Neuron (in vitro differentiated cells): ENCODE results near the gene NOXA1.

Experiments
- H2AFZ ChIP-seq: one replicate; pipeline ENCODE4 v1.6.1; 2013; ENCODE audit warnings: low read depth, mild to moderate bottlenecking, inconsistent platforms, low read length, moderate library complexity
- H3K27me3 ChIP-seq: one replicate; pipeline ENCODE4 v1.6.1; 2013; ENCODE audit warnings: low read length; ENCODE audit not compliant: insufficient read depth
- H3K36me3 ChIP-seq: one replicate; pipeline ENCODE4 v1.6.1; 2013; ENCODE audit warnings: low read length; ENCODE audit not compliant: insufficient read depth
- H3K4me1 ChIP-seq: one replicate; pipeline ENCODE4 v1.6.1; 2013; ENCODE audit warnings: low read length; ENCODE audit not compliant: insufficient read depth
- H3K4me3 ChIP-seq: 2 replicates; pipeline ENCODE4 v1.5.1; 2013; ENCODE audit warnings: mild to moderate bottlenecking, low read length, moderate library complexity
- H3K9me3 ChIP-seq: one replicate; pipeline ENCODE4 v1.6.1; 2013; ENCODE audit warnings: low read length

Gene NOXA1

DNA sequence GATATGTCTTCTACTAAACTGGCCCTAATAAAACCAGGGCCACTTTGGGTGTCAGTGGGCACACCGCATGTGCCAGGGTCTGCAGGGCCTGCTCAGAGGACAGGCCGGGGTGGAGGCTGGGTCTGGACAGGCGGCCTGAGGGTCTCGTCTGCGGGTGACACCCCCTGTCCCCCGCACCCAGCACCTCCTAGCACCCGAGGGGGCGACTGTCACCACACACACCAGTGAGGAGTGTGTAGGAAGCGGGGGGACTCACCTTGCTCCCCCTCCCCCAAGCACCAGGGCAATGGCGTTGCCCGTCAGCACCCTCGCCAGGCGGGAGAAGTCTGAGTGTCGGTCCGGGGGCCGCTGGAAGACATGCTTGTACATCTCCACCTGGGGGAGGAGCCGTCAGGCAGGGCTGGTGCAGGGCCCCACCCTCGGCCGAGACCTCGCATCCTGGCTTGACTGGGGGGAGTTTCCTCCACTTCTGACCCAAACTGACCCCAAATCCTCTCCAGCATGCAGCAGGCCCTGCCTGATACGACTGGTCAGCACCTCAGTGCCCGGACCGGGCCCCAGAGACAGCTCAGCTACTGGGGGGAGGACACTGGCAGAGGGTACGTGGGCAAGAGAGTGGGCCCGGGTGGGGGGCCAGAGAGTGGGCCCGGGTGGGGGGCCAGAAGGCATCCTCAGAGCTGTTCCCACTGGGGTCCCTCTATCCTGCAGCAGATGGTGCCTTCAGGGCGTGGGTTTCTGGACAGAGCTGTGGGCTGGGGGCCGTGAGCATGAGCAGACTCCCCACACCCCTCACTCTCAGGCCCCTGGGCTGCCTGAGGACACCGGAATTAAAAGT is 54.8 kb downstream of the NOXA1 start:
- H3K4me1 ChIP-seq = peaks cover 6% of the 10 kb centered on the region
- no peak overlapping the region for H2AFZ ChIP-seq
- peaks cover 3% of the 10 kb centered on the region for H3K27me3 ChIP-seq
- H3K9me3 ChIP-seq = peaks cover 4% of the 10 kb centered on the region
- H3K36me3 ChIP-seq = no peaks in the 10 kb centered on the region
- H3K4me3 ChIP-seq = no peak overlapping the region

DNA sequence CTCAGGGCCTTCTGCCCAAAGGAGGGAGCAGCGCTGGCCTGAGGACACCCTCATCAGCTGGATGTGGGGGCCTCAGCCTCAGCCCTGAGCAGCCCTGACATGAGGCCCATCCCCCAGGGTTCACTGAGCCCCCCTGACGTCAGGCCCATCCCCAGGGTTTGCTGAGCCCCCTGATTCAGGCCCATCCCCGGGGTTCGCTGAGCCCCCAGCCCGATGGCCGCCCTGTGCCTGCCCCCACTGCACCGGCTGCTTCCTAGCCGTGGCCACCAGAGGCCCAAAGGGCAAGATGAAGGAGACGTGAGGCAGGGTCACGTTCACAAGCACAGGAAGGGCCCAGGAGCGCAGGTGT is 55.4 kb downstream of the NOXA1 start:
- peaks cover 3% of the 10 kb centered on the region for H3K27me3 ChIP-seq
- H3K4me3 ChIP-seq = no peak overlapping the region
- no peak overlapping the region for H2AFZ ChIP-seq
- peaks cover 4% of the 10 kb centered on the region for H3K9me3 ChIP-seq
- H3K4me1 ChIP-seq = peaks cover 6% of the 10 kb centered on the region
- H3K36me3 ChIP-seq = no peaks in the 10 kb centered on the region

GRCh38 chr9:137478962-137479861 is 56.0 kb downstream of the NOXA1 start:
- Histone ChIP-seq H3K9me3 (peaks cover 4% of the 10 kb centered on the region), H3K36me3 (no peaks in the 10 kb centered on the region), H3K4me3 (no peak overlapping the region), H2AFZ (no peak overlapping the region), H3K27me3 (peaks cover 3% of the 10 kb centered on the region), H3K4me1 (peaks cover 6% of the 10 kb centered on the region)

- peaks cover 4% of the 10 kb centered on the region for H3K9me3 ChIP-seq
- no peak overlapping the region for H2AFZ ChIP-seq
- peaks cover 6% of the 10 kb centered on the region for H3K4me1 ChIP-seq
- H3K4me3 ChIP-seq = no peak overlapping the region
- H3K27me3 ChIP-seq = peaks cover 3% of the 10 kb centered on the region
- no peaks in the 10 kb centered on the region for H3K36me3 ChIP-seq
These were observed 56.9 kb downstream of the NOXA1 start for GRCh38 chr9:137479892-137480685.

- Histone ChIP-seq H2AFZ (no peak overlapping the region), H3K27me3 (peaks cover 6% of the 10 kb centered on the region), H3K4me1 (peaks cover 6% of the 10 kb centered on the region), H3K9me3 (peaks cover 4% of the 10 kb centered on the region), H3K36me3 (no peaks in the 10 kb centered on the region), H3K4me3 (no peak overlapping the region)
These were observed 57.8 kb downstream of the NOXA1 start for GRCh38 chr9:137480686-137481683.

- Histone ChIP-seq H3K4me3 (no peak overlapping the region), H3K4me1 (peaks cover 6% of the 10 kb centered on the region), H3K36me3 (no peaks in the 10 kb centered on the region), H3K9me3 (no peaks in the 10 kb centered on the region), H3K27me3 (peaks cover 6% of the 10 kb centered on the region), H2AFZ (no peak overlapping the region)
These were observed 59.0 kb downstream of the NOXA1 start for GRCh38 chr9:137482094-137482781.
